OCI-LY1 (cell line): ENCODE results near the gene CBLB.

Experiments used
- H2AFZ ChIP-seq: fragments of 200-600 bp; sonication (generic), shearing (Covaris generic); 2 replicates; pipeline ENCODE4 v1.6.0; 2014; ENCODE audit warnings: antibody characterized with exemption, mild to moderate bottlenecking, low read length
- H3F3A ChIP-seq: fragments of 200-600 bp; sonication (generic), shearing (Covaris generic); 2 replicates; pipeline ENCODE4 v1.6.0; 2014; ENCODE audit warnings: mild to moderate bottlenecking, antibody characterized with exemption, low read length, moderate library complexity; ENCODE audit not compliant: insufficient read depth
- H3K27ac ChIP-seq: fragments of 200-600 bp; sonication (generic); 2 replicates; pipeline ENCODE4 v1.5.1; 2014; ENCODE audit warnings: low read length, mixed run types, mild to moderate bottlenecking, low read depth; ENCODE audit not compliant: poor library complexity, severe bottlenecking
- H3K27me3 ChIP-seq: fragments of 200-600 bp; sonication (generic); 2 replicates; pipeline ENCODE4 v1.6.0; 2014; ENCODE audit warnings: antibody characterized with exemption, mild to moderate bottlenecking, low read length, moderate library complexity; ENCODE audit not compliant: insufficient read depth
- H3K36me3 ChIP-seq: fragments of 200-600 bp; sonication (generic); 2 replicates; pipeline ENCODE4 v1.6.1; 2014; ENCODE audit warnings: mild to moderate bottlenecking, antibody characterized with exemption, low read length, moderate library complexity, mixed read lengths; ENCODE audit not compliant: insufficient read depth
- H3K4me1 ChIP-seq: fragments of 200-600 bp; sonication (generic); 2 replicates; pipeline ENCODE4 v1.5.1; 2014; ENCODE audit warnings: mild to moderate bottlenecking, low read length, moderate library complexity; ENCODE audit not compliant: insufficient read depth, severe bottlenecking
- H3K4me2 ChIP-seq: fragments of 200-600 bp; sonication (generic), shearing (Covaris generic); 2 replicates; pipeline ENCODE4 v1.6.1; 2014; ENCODE audit warnings: low read length
- H3K4me3 ChIP-seq: fragments of 200-600 bp; sonication (generic); 2 replicates; pipeline ENCODE4 v1.5.1; 2014; ENCODE audit warnings: low read length, low read depth, mild to moderate bottlenecking, mixed read lengths; ENCODE audit not compliant: poor library complexity, severe bottlenecking
- H3K79me2 ChIP-seq: fragments of 200-600 bp; shearing (Covaris generic); 2 replicates; pipeline ENCODE4 v1.6.1; 2016; ENCODE audit warnings: mixed run types, low read length, mixed read lengths; ENCODE audit not compliant: insufficient read depth
- H3K9ac ChIP-seq: fragments of 200-600 bp; sonication (generic), shearing (Covaris generic); 2 replicates; pipeline ENCODE4 v1.6.1; 2014; ENCODE audit warnings: mild to moderate bottlenecking, low read length, mixed read lengths
- H3K9me2 ChIP-seq: fragments of 200-600 bp; sonication (generic), shearing (Covaris generic); 2 replicates; pipeline ENCODE4 v1.6.1; 2014; ENCODE audit warnings: low read depth, mild to moderate bottlenecking, low read length, mixed read lengths
- H3K9me3 ChIP-seq: fragments of 200-600 bp; shearing (Covaris generic); 2 replicates; pipeline ENCODE4 v1.6.1; 2014; ENCODE audit warnings: low read length, mixed read lengths
- H4K20me1 ChIP-seq: fragments of 200-600 bp; sonication (generic), shearing (Covaris generic); 2 replicates; pipeline ENCODE4 v1.6.0; 2016; ENCODE audit warnings: mild to moderate bottlenecking, low read length; ENCODE audit not compliant: insufficient read depth
- EZH2 ChIP-seq: fragments of 200-600 bp; sonication (generic), shearing (Covaris generic); IDR thresholded peaks from 2 replicates; pipeline ENCODE4 v1.8.0; 2017; ENCODE audit warnings: borderline replicate concordance, mixed run types, mild to moderate bottlenecking, antibody characterized with exemption, low read length, moderate library complexity, mixed read lengths
- TF ChIP-seq, protein P1 (sequence below): fragments of 200-600 bp; sonication (generic), shearing (Covaris generic); IDR thresholded peaks from 2 replicates; pipeline ENCODE4 v1.5.1; 2017; ENCODE audit warnings: mild to moderate bottlenecking, antibody characterized with exemption, low read length, moderate library complexity, mixed read lengths

Gene CBLB

GRCh38 chr3:105649480-105649879 lies 219.3 kb downstream of the CBLB start:
- H2AFZ ChIP-seq: 0 out of 2 replicates have a peak overlapping the region, but pooled peaks have one; percentile 24

DNA sequence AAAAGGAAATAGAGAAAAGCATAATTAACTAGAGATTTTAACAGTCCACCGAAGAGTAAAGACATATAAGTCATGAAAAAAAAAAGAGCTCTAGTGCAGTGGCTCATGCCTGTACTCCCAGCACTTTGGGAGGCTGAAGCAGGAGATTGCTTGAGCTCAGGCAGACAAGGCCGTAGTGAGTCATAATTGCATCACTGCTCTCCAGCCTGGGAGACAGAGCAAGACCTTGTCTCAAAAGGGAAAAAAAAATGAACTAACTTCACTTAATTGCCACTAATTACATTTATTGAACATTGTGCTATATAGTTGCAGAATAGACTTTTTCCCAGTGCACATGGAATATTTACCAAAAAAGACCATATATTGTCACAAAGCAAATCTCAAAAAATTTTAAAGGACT lies 221.8 kb downstream of the CBLB start:
- Histone ChIP-seq H4K20me1 (no peaks in the 10 kb centered on the region), H3K36me3 (no peaks in the 10 kb centered on the region), H3K27ac (no peak overlapping the region), H3K4me3 (no peak overlapping the region), H3K4me2 (no peak overlapping the region), H3K79me2 (no peaks in the 10 kb centered on the region), H3K4me1 (peaks cover 11% of the 10 kb centered on the region), H3K9me3 (0 out of 2 replicates have a peak, but pooled peaks cover 5% of the 10 kb centered on the region), H3F3A (no peaks in the 10 kb centered on the region), H2AFZ (no peak overlapping the region), H3K9ac (no peak overlapping the region), H3K27me3 (no peaks in the 10 kb centered on the region), H3K9me2 (no peaks in the 10 kb centered on the region)
- TF ChIP-seq EZH2: no peak
- TF ChIP-seq, protein P1, sequence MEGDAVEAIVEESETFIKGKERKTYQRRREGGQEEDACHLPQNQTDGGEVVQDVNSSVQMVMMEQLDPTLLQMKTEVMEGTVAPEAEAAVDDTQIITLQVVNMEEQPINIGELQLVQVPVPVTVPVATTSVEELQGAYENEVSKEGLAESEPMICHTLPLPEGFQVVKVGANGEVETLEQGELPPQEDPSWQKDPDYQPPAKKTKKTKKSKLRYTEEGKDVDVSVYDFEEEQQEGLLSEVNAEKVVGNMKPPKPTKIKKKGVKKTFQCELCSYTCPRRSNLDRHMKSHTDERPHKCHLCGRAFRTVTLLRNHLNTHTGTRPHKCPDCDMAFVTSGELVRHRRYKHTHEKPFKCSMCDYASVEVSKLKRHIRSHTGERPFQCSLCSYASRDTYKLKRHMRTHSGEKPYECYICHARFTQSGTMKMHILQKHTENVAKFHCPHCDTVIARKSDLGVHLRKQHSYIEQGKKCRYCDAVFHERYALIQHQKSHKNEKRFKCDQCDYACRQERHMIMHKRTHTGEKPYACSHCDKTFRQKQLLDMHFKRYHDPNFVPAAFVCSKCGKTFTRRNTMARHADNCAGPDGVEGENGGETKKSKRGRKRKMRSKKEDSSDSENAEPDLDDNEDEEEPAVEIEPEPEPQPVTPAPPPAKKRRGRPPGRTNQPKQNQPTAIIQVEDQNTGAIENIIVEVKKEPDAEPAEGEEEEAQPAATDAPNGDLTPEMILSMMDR: no peak

More at GRCh38 chr3:105649480-105649879, 219.3 kb downstream of the CBLB start:
- no peaks in the 10 kb centered on the region for H3K36me3 ChIP-seq
- no peak for TF ChIP-seq EZH2
- TF ChIP-seq, protein P1: no peak
- peaks cover 11% of the 10 kb centered on the region for H3K4me1 ChIP-seq
- no peak overlapping the region for H3K27ac ChIP-seq
- no peaks in the 10 kb centered on the region for H3F3A ChIP-seq
- H3K9me3 ChIP-seq: no peaks in the 10 kb centered on the region
- H4K20me1 ChIP-seq: no peaks in the 10 kb centered on the region
- H3K9ac ChIP-seq: no peak overlapping the region
- H3K4me2 ChIP-seq: peak overlapping the region; percentile 34; the same call in 1 of the 2 replicates
- no peaks in the 10 kb centered on the region for H3K27me3 ChIP-seq
- no peak overlapping the region for H3K4me3 ChIP-seq
- no peaks in the 10 kb centered on the region for H3K79me2 ChIP-seq
- H3K9me2 ChIP-seq: no peaks in the 10 kb centered on the region

DNA sequence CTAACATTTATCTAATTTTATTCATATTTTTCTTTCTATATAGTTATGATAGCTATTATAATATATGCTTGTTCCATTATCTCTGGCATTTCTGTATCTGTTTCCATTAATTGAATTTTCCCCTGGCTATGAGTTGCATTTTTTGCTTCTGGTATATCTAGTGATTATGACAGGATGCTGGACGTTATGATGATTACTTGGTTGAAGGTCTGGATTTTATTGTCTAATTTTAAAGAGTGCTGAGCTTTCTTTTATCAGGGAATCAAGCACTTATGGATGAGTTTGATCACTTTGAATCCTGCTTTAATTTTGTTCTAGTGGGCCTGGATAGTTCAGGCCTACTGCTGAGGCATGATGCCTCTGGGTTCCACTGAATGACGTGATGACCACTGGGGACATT lies 229.7 kb downstream of the CBLB start:
- H3K4me3 ChIP-seq: no peak overlapping the region

More for the DNA sequence above, 229.7 kb downstream of the CBLB start:
- H3K36me3 ChIP-seq: no peaks in the 10 kb centered on the region
- H3K27ac ChIP-seq: no peak overlapping the region
- no peaks in the 10 kb centered on the region for H3K4me1 ChIP-seq
- 0 out of 2 replicates have a peak, but pooled peaks cover 5% of the 10 kb centered on the region for H3K9me3 ChIP-seq
- no peak overlapping the region for H2AFZ ChIP-seq
- no peak overlapping the region for H3K4me2 ChIP-seq
- H3K9me2 ChIP-seq: no peaks in the 10 kb centered on the region
- no peaks in the 10 kb centered on the region for H3K79me2 ChIP-seq
- no peak overlapping the region for H3K9ac ChIP-seq
- TF ChIP-seq, protein P1: no peak
- no peak for TF ChIP-seq EZH2
- H4K20me1 ChIP-seq: no peaks in the 10 kb centered on the region
- no peaks in the 10 kb centered on the region for H3F3A ChIP-seq
- no peaks in the 10 kb centered on the region for H3K27me3 ChIP-seq
